Measurements from ENCODE around the gene NCOA1.

DNA sequence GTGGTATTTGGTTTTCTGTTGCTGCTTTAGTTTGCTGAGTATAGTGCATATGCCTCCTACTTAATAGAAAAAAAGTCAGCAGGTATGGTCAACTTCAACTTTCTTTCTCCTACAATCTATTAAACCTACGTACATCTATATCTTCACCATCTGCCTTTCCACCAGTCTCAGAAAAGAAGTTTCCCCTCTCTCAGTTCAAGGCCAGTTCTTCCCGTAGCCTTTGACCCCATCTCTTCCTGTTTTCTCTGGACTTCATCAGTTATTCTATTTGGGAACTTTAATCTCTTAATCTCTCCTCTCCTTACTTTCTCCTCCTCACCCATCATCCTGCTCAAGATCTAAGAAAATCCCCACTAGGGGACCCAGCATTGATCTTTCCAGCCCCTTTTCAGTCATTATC lies 296.5 kb downstream of the NCOA1 start:
- TF ChIP-seq CTCF (conservative IDR thresholded peaks at IDR 0.05) = no peak
- no peak for TF ChIP-seq EZH2 (IDR thresholded peaks at IDR 0.05; ENCODE audit: low read depth)
